ENCODE results near the gene WDHD1.
A peak's percentile ranks its signal among the peaks of the same experiment; 100 is the strongest.
"Not testable (repeated sequence)": the region's sequence is repeated elsewhere in the genome, so short reads cannot be mapped to it uniquely, and the experiment has no call there.

The WDHD1 gene

GRCh38 chr14:55026793-55027561, at the start of gene WDHD1, which contains the start of gene SOCS4:
Gene WDHD1, minus strand, starts transcription at chr14:55027099. Its CDS starts 312 bp downstream, at chr14:55026787.
Gene SOCS4, plus strand, starts transcription at chr14:55027236. Its CDS starts 15,806 bp downstream, at chr14:55043042.
- peak; percentile 98 for DNase-seq (ENCODE audit: low read depth, low spot score)

- DNase-seq (ENCODE audit: low read depth, low spot score), result peak; percentile 64
Observed at GRCh38 chr14:55075628-55076175, 48.8 kb upstream of the WDHD1 start.

GRCh38 chr14:55074662-55075061, 47.8 kb upstream of the WDHD1 start:
- no peak for DNase-seq (ENCODE audit: low read depth, low spot score)

- DNase-seq (ENCODE audit: low read depth, low spot score), result peak; percentile 84
Observed at GRCh38 chr14:55073856-55074255, 47.0 kb upstream of the WDHD1 start.

GRCh38 chr14:55071870-55072640, 45.2 kb upstream of the WDHD1 start:
- DNase-seq (ENCODE audit: low read depth, low spot score), result peak; percentile 86

- DNase-seq (ENCODE audit: low read depth, low spot score), result no peak
Observed at GRCh38 chr14:55070981-55071411, 44.1 kb upstream of the WDHD1 start.

- no peak for DNase-seq (ENCODE audit: low read depth, low spot score)
Observed at GRCh38 chr14:55066223-55066622, 39.3 kb upstream of the WDHD1 start.

GRCh38 chr14:55065411-55065810, 38.5 kb upstream of the WDHD1 start:
- DNase-seq (ENCODE audit: low read depth, low spot score), result no peak

- not testable (repeated sequence) for DNase-seq (ENCODE audit: low read depth, low spot score)
Observed at GRCh38 chr14:55064896-55065295, 38.0 kb upstream of the WDHD1 start.

GRCh38 chr14:55062517-55063351, 35.8 kb upstream of the WDHD1 start:
- peak; percentile 67 for DNase-seq (ENCODE audit: low read depth, low spot score)

- no peak for DNase-seq (ENCODE audit: low read depth, low spot score)
Observed at GRCh38 chr14:55059333-55059732, 32.4 kb upstream of the WDHD1 start.

- DNase-seq (ENCODE audit: low read depth, low spot score), result no peak
Observed at GRCh38 chr14:55057919-55058318, 31.0 kb upstream of the WDHD1 start.

GRCh38 chr14:55054098-55054497, 27.2 kb upstream of the WDHD1 start:
- no peak for DNase-seq (ENCODE audit: low read depth, low spot score)

GRCh38 chr14:55053500-55053899, 26.6 kb upstream of the WDHD1 start:
- DNase-seq (ENCODE audit: low read depth, low spot score), result no peak

GRCh38 chr14:55053018-55053417, 26.1 kb upstream of the WDHD1 start:
- no peak for DNase-seq (ENCODE audit: low read depth, low spot score)

- peak; percentile 62 for DNase-seq (ENCODE audit: low read depth, low spot score)
Observed at GRCh38 chr14:55052269-55052930, 25.5 kb upstream of the WDHD1 start.

GRCh38 chr14:55051423-55052268, 24.7 kb upstream of the WDHD1 start, which contains the start of gene MAPK1IP1L:
Gene MAPK1IP1L, plus strand, starts transcription at chr14:55051647. Its CDS starts 10,037 bp downstream, at chr14:55061684.
- peak; percentile 98 for DNase-seq (ENCODE audit: low read depth, low spot score)

- no peak for DNase-seq (ENCODE audit: low read depth, low spot score)
Observed at GRCh38 chr14:55051165-55051422, 24.2 kb upstream of the WDHD1 start.

- DNase-seq (ENCODE audit: low read depth, low spot score), result no peak
Observed at GRCh38 chr14:55048900-55049436, 22.1 kb upstream of the WDHD1 start.

Data from astrocyte of the hippocampus (primary cell).